Kidney (tissue), 14 donors: Measurements from ENCODE around the gene HPS1. TPM values are rescaled to one million over a fixed set of nuclear protein-coding genes. Genes with fewer than 3 reads are reported as not detected.

Experiments
- DNase-seq, 5 donors: peaks; one replicate each; pipeline ENCODE4 v3.0.0-alpha.2; 2013 to 2020
- FAIRE-seq: peaks from 2 replicates; lab custom pipeline; 2012; peaks lifted over from hg19 to GRCh38; lab: Jason Lieb, UNC
- H3K27ac ChIP-seq, 2 donors: one replicate each; pipeline ENCODE4 v1.7.0; 2013; ENCODE audit warnings: low read depth in 2 of 2, low read length in 2 of 2, inconsistent platforms in 1 of 2
- H3K27me3 ChIP-seq: one replicate; pipeline ENCODE4 v1.7.1; 2013; ENCODE audit warnings: low read length, inconsistent platforms; ENCODE audit not compliant: control insufficient read depth, insufficient read depth
- H3K36me3 ChIP-seq, 3 donors: one replicate each; pipeline versions ENCODE4 v1.7.0 to v1.7.1; 2013; ENCODE audit warnings: low read length in 3 of 3, control low read depth in 1 of 3, inconsistent platforms in 1 of 3; ENCODE audit not compliant: insufficient read depth in 3 of 3, control insufficient read depth in 2 of 3
- H3K4me1 ChIP-seq, 3 donors: one replicate each; pipeline versions ENCODE4 v1.7.0 to v1.7.1; 2013; ENCODE audit warnings: low read length in 3 of 3, inconsistent platforms in 1 of 3, low read depth in 1 of 3; ENCODE audit not compliant: control insufficient read depth in 2 of 3, insufficient read depth in 2 of 3
- H3K4me3 ChIP-seq, 3 donors: one replicate each; pipeline versions ENCODE4 v1.7.0 to v1.8.1; 2013; ENCODE audit warnings: low read length in 3 of 3, control low read depth in 1 of 3, inconsistent platforms in 1 of 3
- H3K9ac ChIP-seq, 3 donors: one replicate each; pipeline versions ENCODE4 v1.7.0 to v1.7.1; 2013; ENCODE audit warnings: low read length in 3 of 3, control low read depth in 1 of 3, inconsistent platforms in 1 of 3
- H3K9me3 ChIP-seq, 3 donors: one replicate each; pipeline versions ENCODE4 v1.7.0 to v1.7.1; 2013; ENCODE audit warnings: low read length in 3 of 3, control low read depth in 1 of 3, inconsistent platforms in 1 of 3; ENCODE audit not compliant: control insufficient read depth in 2 of 3, insufficient read depth in 1 of 3
- intact Hi-C: fragments of 100-400 bp; cut with DNase I; formaldehyde crosslinking; loops from one replicate; pipeline ENCODE4 v1.11.1; 2022
- polyA plus RNA-seq: library from polyadenylated mRNA; stranded (reverse); fragments of 350-450 nt; fragmentation: Illumina TruSeq; extraction: RNeasy Lipid Tissue Mini Kit (QIAGEN cat#74804); gene quantifications from one replicate; pipeline ENCODE4 v1.2.3, GENCODE V29; 2014; ENCODE audit warnings: low read depth, low replicate concordance; ENCODE audit not compliant: insufficient read depth
- total RNA-seq: library from RNA; stranded (reverse); fragmentation: NEBNext Ultra II Directional; extraction: Animal tissue kit (Norgen Biotek cat#: 25700); gene quantifications from one replicate; pipeline ENCODE4 v1.2.1, GENCODE V29; 2021
- TF ChIP-seq, protein P1 (sequence below): IDR thresholded peaks from 3 replicates; pipeline ENCODE4 v1.5.1; 2012; ENCODE audit warnings: mild to moderate bottlenecking, moderate library complexity, borderline replicate concordance; ENCODE audit not compliant: insufficient read depth; ENCODE audit errors: extremely low read depth
- donor health status: control.
- donor health status: control.
- donor health status: control.
- donor health status: control.
- donor health status: control.
- donor health status: DM: yes; HTN: yes; CAD: no.
- donor health status: Normal renal cell carcinoma (clear cell type).

HPS1 gene
- total and polyA plus RNA-seq, 2 donors from 2014 or later, result 42.7 to 63.3 TPM

DNA sequence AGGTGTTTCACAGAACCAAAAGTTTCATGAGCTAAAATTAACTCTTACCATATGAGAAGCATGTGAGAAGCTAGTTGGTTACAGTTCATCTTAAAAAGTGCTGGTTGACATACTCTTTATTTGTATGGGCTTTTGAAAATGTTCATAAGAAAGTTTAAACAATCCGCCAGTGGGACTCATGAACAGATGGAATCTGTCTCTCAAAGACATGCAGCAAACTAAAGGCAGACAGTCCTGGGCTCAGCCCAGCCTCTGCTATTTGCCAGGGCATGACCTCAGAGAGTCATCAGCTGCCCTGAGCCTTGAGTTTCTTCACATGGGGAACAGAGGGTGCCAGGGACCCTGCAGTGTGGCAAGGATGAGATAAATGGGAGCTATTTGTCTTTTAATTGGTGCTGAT, 35.0 kb downstream of the HPS1 start:
- Histone ChIP-seq H3K9ac (no peak overlapping the region), H3K4me3 (no peak overlapping the region), H3K4me1 (peaks cover 0 to 16% (median 11%) of the 10 kb centered on the region in 3 donors), H3K36me3 (no peaks in the 10 kb centered on the region), H3K27me3 (no peaks in the 10 kb centered on the region), H3K9me3 (no peaks in the 10 kb centered on the region), H3K27ac (no peak overlapping the region)
- intact Hi-C loops, result no loop called here
- DNase-seq (peak in 1 of 5 donors; percentile 44), FAIRE-seq (no peak)
- TF ChIP-seq, protein P1, sequence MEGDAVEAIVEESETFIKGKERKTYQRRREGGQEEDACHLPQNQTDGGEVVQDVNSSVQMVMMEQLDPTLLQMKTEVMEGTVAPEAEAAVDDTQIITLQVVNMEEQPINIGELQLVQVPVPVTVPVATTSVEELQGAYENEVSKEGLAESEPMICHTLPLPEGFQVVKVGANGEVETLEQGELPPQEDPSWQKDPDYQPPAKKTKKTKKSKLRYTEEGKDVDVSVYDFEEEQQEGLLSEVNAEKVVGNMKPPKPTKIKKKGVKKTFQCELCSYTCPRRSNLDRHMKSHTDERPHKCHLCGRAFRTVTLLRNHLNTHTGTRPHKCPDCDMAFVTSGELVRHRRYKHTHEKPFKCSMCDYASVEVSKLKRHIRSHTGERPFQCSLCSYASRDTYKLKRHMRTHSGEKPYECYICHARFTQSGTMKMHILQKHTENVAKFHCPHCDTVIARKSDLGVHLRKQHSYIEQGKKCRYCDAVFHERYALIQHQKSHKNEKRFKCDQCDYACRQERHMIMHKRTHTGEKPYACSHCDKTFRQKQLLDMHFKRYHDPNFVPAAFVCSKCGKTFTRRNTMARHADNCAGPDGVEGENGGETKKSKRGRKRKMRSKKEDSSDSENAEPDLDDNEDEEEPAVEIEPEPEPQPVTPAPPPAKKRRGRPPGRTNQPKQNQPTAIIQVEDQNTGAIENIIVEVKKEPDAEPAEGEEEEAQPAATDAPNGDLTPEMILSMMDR, result no peak

DNA sequence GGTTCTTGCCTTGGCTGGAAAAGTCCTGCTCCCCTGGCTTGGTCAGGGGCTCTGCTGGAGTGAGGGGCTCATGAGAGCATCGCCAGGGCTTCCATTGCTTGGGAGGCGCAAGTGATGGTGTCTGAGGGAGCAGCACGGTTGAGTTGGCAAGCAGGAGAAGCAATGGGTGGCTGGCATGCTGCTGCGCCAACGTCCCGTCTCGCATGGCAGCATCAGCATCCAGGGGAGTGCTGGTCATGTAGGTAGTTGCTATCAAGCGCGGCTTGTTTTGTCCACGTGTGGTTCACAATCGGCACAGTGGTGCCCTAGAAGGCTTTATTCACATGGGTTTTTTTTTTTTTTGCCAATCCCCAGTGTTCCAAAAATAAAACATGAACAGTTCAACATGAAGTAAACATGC, 35.6 kb downstream of the HPS1 start:
- FAIRE-seq, result no peak
- H3K27me3 ChIP-seq, result no peaks in the 10 kb centered on the region
- peak in 2 of 5 donors; percentile 24 to 60 for DNase-seq
- no peak overlapping the region for H3K9ac ChIP-seq
- no peaks in the 10 kb centered on the region for H3K36me3 ChIP-seq
- no peak overlapping the region for H3K27ac ChIP-seq
- peaks cover 0 to 16% (median 11%) of the 10 kb centered on the region in 3 donors for H3K4me1 ChIP-seq
- no peaks in the 10 kb centered on the region for H3K9me3 ChIP-seq
- H3K4me3 ChIP-seq, result no peak overlapping the region
- intact Hi-C loops, result no loop called here
- TF ChIP-seq, protein P1, result no peak

DNA sequence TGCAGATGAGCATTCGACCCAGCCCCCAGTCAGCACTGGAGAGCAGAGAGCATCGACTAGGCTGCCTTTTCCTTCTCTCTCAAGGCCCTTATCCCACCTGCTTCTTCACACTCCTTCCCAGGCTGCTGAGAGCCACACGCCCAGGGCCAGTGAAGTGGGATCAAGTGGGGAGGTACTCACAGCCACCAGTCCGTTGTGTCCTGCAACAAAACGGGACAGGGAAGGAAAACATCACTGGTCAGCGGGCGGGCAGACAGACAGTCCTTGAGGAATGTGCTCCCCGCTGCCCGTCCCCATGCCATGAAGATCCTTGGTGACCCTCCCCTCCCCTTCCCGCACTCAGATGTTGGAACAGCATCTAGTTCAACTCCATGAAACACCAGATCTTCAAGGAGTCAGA, 36.0 kb downstream of the HPS1 start:
- DNase-seq (no peak), FAIRE-seq (no peak)
- H3K9ac ChIP-seq, result no peak overlapping the region
- peaks cover 0 to 16% (median 6%) of the 10 kb centered on the region in 3 donors for H3K4me1 ChIP-seq
- no peak overlapping the region for H3K4me3 ChIP-seq
- TF ChIP-seq, protein P1, result no peak
- intact Hi-C loops, result no loop called here
- no peaks in the 10 kb centered on the region for H3K36me3 ChIP-seq
- H3K9me3 ChIP-seq, result no peaks in the 10 kb centered on the region
- H3K27ac ChIP-seq, result no peak overlapping the region
- H3K27me3 ChIP-seq, result no peaks in the 10 kb centered on the region
